IMR-90 (cell line): ENCODE data around the gene SNRNP27. TPM values are rescaled to one million over a fixed set of nuclear protein-coding genes. Genes with fewer than 3 reads are reported as not detected.

Experiments
- ATAC-seq: fragments of 200-7000 bp; cut with Tn5 transposase; 2 replicates; pipeline ENCODE4 v1.9.1; 2020; ENCODE audit warnings: low read depth, mild to moderate bottlenecking, moderate library complexity
- BruUV-seq: library from RNA; stranded (reverse); fragments of 400-500 nt; replicated peaks from 2 replicates; lab custom pipeline; 2021; lab: Mats Ljungman, UMichigan
- CTCF ChIA-PET: fragments of 300-600 bp; formaldehyde crosslinking; extraction: SDS; loops from one replicate; lab custom pipeline; 2021; ENCODE audit warnings: antibody characterized with exemption; lab: Yijun Ruan, JAX
- POLR2A ChIA-PET: fragments of 300-600 bp; sonication (Branson Sonifier 250); formaldehyde crosslinking; loops from one replicate; lab custom pipeline; 2022; ENCODE audit warnings: antibody characterized with exemption; ENCODE audit not compliant: unreplicated experiment; lab: Charles Lee
- DNase-seq: peaks from one replicate; pipeline ENCODE4 v3.0.0; 2013
- H2AFZ ChIP-seq: replicated peaks from 2 replicates; pipeline ENCODE3; 2013; ENCODE audit warnings: low read length, mild to moderate bottlenecking; ENCODE audit not compliant: poor library complexity
- H2AK5ac ChIP-seq: 2 replicates; pipeline ENCODE4 v1.6.1; 2013; ENCODE audit warnings: low read depth, low read length, inconsistent platforms
- H2AK9ac ChIP-seq: replicated peaks from 2 replicates; pipeline ENCODE3; 2013; ENCODE audit warnings: mild to moderate bottlenecking, low read depth, low read length, moderate library complexity; ENCODE audit not compliant: poor library complexity
- H2BK120ac ChIP-seq: 2 replicates; pipeline ENCODE4 v1.6.1; 2013; ENCODE audit warnings: low read depth, low read length, inconsistent platforms
- H2BK15ac ChIP-seq: 3 replicates; pipeline ENCODE4 v1.6.1; 2013; ENCODE audit warnings: low read depth, low read length, inconsistent platforms
- H2BK20ac ChIP-seq: 2 replicates; pipeline ENCODE4 v1.6.1; 2013; ENCODE audit warnings: low read depth, mild to moderate bottlenecking, inconsistent platforms, low read length, moderate library complexity
- H2BK5ac ChIP-seq: 2 replicates; pipeline ENCODE4 v1.6.1; 2013; ENCODE audit warnings: mild to moderate bottlenecking, low read depth, low read length, inconsistent platforms; ENCODE audit not compliant: poor library complexity, severe bottlenecking
- H3K14ac ChIP-seq: replicated peaks from 2 replicates; pipeline ENCODE4 v1.6.1; 2013; ENCODE audit warnings: low read depth, low read length, inconsistent platforms
- H3K18ac ChIP-seq: 2 replicates; pipeline ENCODE4 v1.6.1; 2013; ENCODE audit warnings: low read depth, low read length, control low read depth
- H3K23ac ChIP-seq: 2 replicates; pipeline ENCODE4 v1.6.1; 2013; ENCODE audit warnings: low read depth, low read length, inconsistent platforms
- H3K27ac ChIP-seq: 2 replicates; pipeline ENCODE4 v1.5.1; 2013; ENCODE audit warnings: mild to moderate bottlenecking, control low read depth, low read length; ENCODE audit not compliant: insufficient read depth
- H3K27me3 ChIP-seq: 2 replicates; pipeline ENCODE4 v1.6.1; 2013; ENCODE audit warnings: low read length; ENCODE audit not compliant: control insufficient read depth, insufficient read depth
- H3K36me3 ChIP-seq: 2 replicates; pipeline ENCODE4 v1.6.1; 2013; ENCODE audit warnings: low read length, mixed read lengths; ENCODE audit not compliant: control insufficient read depth, insufficient read depth
- H3K4ac ChIP-seq: 2 replicates; pipeline ENCODE4 v1.6.1; 2013; ENCODE audit warnings: low read depth, low read length, inconsistent platforms
- H3K4me1 ChIP-seq: 2 replicates; pipeline ENCODE4 v1.6.1; 2013; ENCODE audit warnings: low read length, mixed read lengths; ENCODE audit not compliant: control insufficient read depth, insufficient read depth
- H3K4me2 ChIP-seq: 2 replicates; pipeline ENCODE4 v1.6.1; 2013; ENCODE audit warnings: low read depth, mild to moderate bottlenecking, control low read depth, low read length, moderate library complexity
- H3K4me3 ChIP-seq: 2 replicates; pipeline ENCODE4 v1.5.1; 2013; ENCODE audit warnings: low read depth, mild to moderate bottlenecking, control low read depth, low read length, moderate library complexity; ENCODE audit not compliant: insufficient read depth
- H3K56ac ChIP-seq: 2 replicates; pipeline ENCODE4 v1.6.1; 2013; ENCODE audit warnings: low read length, inconsistent platforms; ENCODE audit not compliant: insufficient read depth; ENCODE audit errors: extremely low read depth
- H3K79me1 ChIP-seq, 2 experiments: 2 replicates each; pipeline ENCODE4 v1.6.1; 2013; ENCODE audit warnings: low read length in 2 of 2, inconsistent platforms in 1 of 2, low read depth in 1 of 2
- H3K9ac ChIP-seq: 2 replicates; pipeline ENCODE4 v1.6.1; 2013; ENCODE audit warnings: low read depth, low read length, control low read depth
- H3K9me1 ChIP-seq: 2 replicates; pipeline ENCODE4 v1.6.1; 2013; ENCODE audit warnings: low read length, inconsistent platforms; ENCODE audit not compliant: insufficient read depth
- H3K9me3 ChIP-seq: 2 replicates; pipeline ENCODE4 v1.6.1; 2013; ENCODE audit warnings: low read length; ENCODE audit not compliant: control insufficient read depth, insufficient read depth
- H4K20me1 ChIP-seq: 2 replicates; pipeline ENCODE4 v1.6.1; 2013; ENCODE audit warnings: low read length, inconsistent platforms; ENCODE audit not compliant: insufficient read depth
- H4K5ac ChIP-seq: 2 replicates; pipeline ENCODE4 v1.6.1; 2013; ENCODE audit warnings: mild to moderate bottlenecking, low read depth, low read length, control low read depth
- H4K8ac ChIP-seq, 2 experiments: 2 replicates each; pipeline ENCODE4 v1.6.1; 2013; ENCODE audit warnings: low read depth in 2 of 2, low read length in 2 of 2, control low read depth in 1 of 2, inconsistent platforms in 1 of 2
- H4K91ac ChIP-seq: 2 replicates; pipeline ENCODE4 v1.6.1; 2013; ENCODE audit warnings: low read depth, low read length, inconsistent platforms; ENCODE audit not compliant: insufficient read depth
- BHLHE40 ChIP-seq: fragments of 150-350 bp; IDR thresholded peaks from 2 replicates; pipeline ENCODE4 v1.6.1; 2016; ENCODE audit warnings: mild to moderate bottlenecking, low read depth, low read length
- CEBPB ChIP-seq: IDR thresholded peaks from 2 replicates; pipeline ENCODE4 v1.6.1; 2012; ENCODE audit warnings: low read depth, low read length, improper control_type of control experiment
- FOS ChIP-seq: fragments of 150-350 bp; IDR thresholded peaks from 2 replicates; pipeline ENCODE4 v1.6.1; 2016; ENCODE audit warnings: low read depth, low read length
- MAFK ChIP-seq: IDR thresholded peaks from 2 replicates; pipeline ENCODE4 v1.6.1; 2012; ENCODE audit warnings: low read depth, low read length, improper control_type of control experiment
- MXI1 ChIP-seq: IDR thresholded peaks from 2 replicates; pipeline ENCODE4 v1.6.1; 2012; ENCODE audit warnings: low read depth, mild to moderate bottlenecking, low read length, moderate library complexity, borderline replicate concordance
- NFE2L2 ChIP-seq: fragments of 150-350 bp; IDR thresholded peaks from 2 replicates; pipeline ENCODE4 v1.6.1; 2016; ENCODE audit warnings: low read depth, mild to moderate bottlenecking, low read length
- POLR2A ChIP-seq: IDR thresholded peaks from 2 replicates; pipeline ENCODE4 v1.6.1; 2012; ENCODE audit warnings: mild to moderate bottlenecking, low read depth, low read length
- RCOR1 ChIP-seq: IDR thresholded peaks from 2 replicates; pipeline ENCODE4 v1.6.1; 2012; ENCODE audit warnings: mild to moderate bottlenecking, low read length, improper control_type of control experiment; ENCODE audit not compliant: insufficient replicate concordance
- RFX5 ChIP-seq: IDR thresholded peaks from 2 replicates; pipeline ENCODE4 v1.8.0; 2012; ENCODE audit warnings: low read depth, mild to moderate bottlenecking, low read length, moderate library complexity
- SMC3 ChIP-seq: fragments of 150-350 bp; IDR thresholded peaks from 2 replicates; pipeline ENCODE4 v1.6.1; 2016; ENCODE audit warnings: low read depth, mild to moderate bottlenecking, antibody characterized with exemption, low read length, moderate library complexity
- dilution Hi-C: fragments of 300-500 bp; cut with HindIII; formaldehyde crosslinking; loops from one replicate; pipeline ENCODE4 v1.14.3; 2018; ENCODE audit warnings: low sequenced_read_pairs; ENCODE audit not compliant: unreplicated experiment
- in situ Hi-C: fragments of 300-500 bp; cut with MboI; formaldehyde crosslinking; loops from 3 replicates; pipeline ENCODE4 v1.14.3; 2019; ENCODE audit warnings: low sequenced_read_pairs, inconsistent platforms, mixed read lengths
- intact Hi-C: fragments of 100-400 bp; cut with micrococcal nuclease; formaldehyde crosslinking; loops from 2 replicates; pipeline ENCODE4 v1.10.0; 2022
- polyA plus RNA-seq, 3 experiments: library from polyadenylated mRNA; depleted of rRNA; stranded (reverse); fragments of >200 nt; gene quantifications; 2 replicates each; pipeline ENCODE4 v1.2.3, GENCODE V29; 2012; ENCODE audit warnings: low replicate concordance in 1 of 3
- total RNA-seq: library from RNA; depleted of rRNA; stranded (reverse); fragments of >200 nt; gene quantifications from 2 replicates; pipeline ENCODE4 v1.2.3, GENCODE V29; 2012
- TF ChIP-seq, protein P1 (sequence below): conservative IDR thresholded peaks from 2 replicates; pipeline ENCODE4 v1.5.1; 2012; ENCODE audit warnings: mild to moderate bottlenecking, low read depth, low read length, improper control_type of control experiment
- TF ChIP-seq, protein P2 (sequence below): fragments of 150-350 bp; IDR thresholded peaks from 2 replicates; pipeline ENCODE4 v1.6.1; 2017; ENCODE audit warnings: mild to moderate bottlenecking, antibody characterized with exemption, low read length, low read depth
- TF ChIP-seq, protein P3 (sequence below): fragments of 150-350 bp; IDR thresholded peaks from 2 replicates; pipeline ENCODE4 v1.6.1; 2016; ENCODE audit warnings: low read depth, mild to moderate bottlenecking, low read length, moderate library complexity, borderline replicate concordance

The SNRNP27 gene
- total and polyA plus RNA-seq, 2 of the 4 experiments (the other 2 are of a cell fraction), result 8.8 to 48.3 TPM

DNA sequence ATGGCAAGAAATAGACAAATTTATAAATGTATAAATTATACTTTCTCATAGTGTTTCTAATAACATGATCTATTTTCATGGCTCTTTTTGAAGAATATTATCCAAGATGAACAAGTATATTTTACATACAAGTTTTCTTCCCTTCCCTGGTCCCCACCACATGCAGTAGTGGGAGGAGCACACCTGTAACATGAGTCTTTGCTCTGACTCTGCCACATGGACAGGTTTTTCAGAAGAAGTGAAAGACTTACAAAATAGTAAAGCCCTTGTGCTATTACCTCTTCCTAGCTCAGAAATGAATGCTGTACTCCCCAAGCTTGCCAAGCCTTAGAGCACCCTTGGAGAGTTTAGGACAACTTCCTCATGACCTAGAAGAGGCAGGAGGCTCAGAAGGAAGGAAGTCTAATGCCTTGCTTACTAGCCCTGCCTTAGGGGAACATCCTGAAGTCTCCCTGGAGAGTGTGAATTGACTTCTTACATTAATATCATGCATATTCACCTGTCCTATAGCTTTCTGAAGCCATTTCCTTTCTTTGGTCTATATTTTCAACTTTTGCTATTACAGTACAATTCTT, 39.6 kb downstream of the SNRNP27 start:
- Histone ChIP-seq H3K4ac (peak overlapping the region; percentile 51; the same call in 1 of the 2 replicates), H3K27ac (peak overlapping the region; percentile 4; the same call in 1 of the 2 replicates), H3K9ac (no peak overlapping the region), H4K5ac (no peak overlapping the region), H2BK15ac (peak overlapping the region; percentile 39; the same call in 1 of the 3 replicates), H3K4me2 (peak overlapping the region; percentile 39; the same call in 1 of the 2 replicates), H2BK120ac (peak overlapping the region; percentile 66), H3K9me1 (peaks cover 16% of the 10 kb centered on the region), H3K4me1 (peaks cover 11% of the 10 kb centered on the region), H3K79me1 (peaks cover 14 to 21% of the 10 kb centered on the region in 2 experiments), H2AK5ac (peak overlapping the region; percentile 56; the same call in 1 of the 2 replicates), H3K9me3 (no peaks in the 10 kb centered on the region), H4K20me1 (no peaks in the 10 kb centered on the region), H3K4me3 (no peak overlapping the region), H3K27me3 (no peaks in the 10 kb centered on the region), H2BK20ac (peak overlapping the region; percentile 34), H4K8ac (no peak overlapping the region), H3K36me3 (peaks cover 21% of the 10 kb centered on the region), H3K14ac (0 out of 2 replicates have a peak overlapping the region, but pooled peaks have one; percentile 15), H3K23ac (peak overlapping the region; percentile 80; the same call in 1 of the 2 replicates), H2AFZ (no peak overlapping the region), H3K18ac (no peak overlapping the region), H2BK5ac (peak overlapping the region; percentile 36), H4K91ac (peak overlapping the region; percentile 34), H2AK9ac (no peak overlapping the region), H3K56ac (no peak overlapping the region; the same call in 1 of the 2 replicates)
- no peak for ATAC-seq
- ChIA-PET CTCF (interaction anchor here (2.0 kb wide), 1 partner anchor 138 kb away, joined by 6 read pairs; no protein-coding TSS in a partner anchor), POLR2A (interaction anchor here (0.6 kb wide), 1 partner anchor 279 kb away, joined by 3 read pairs; no protein-coding TSS in a partner anchor)
- BruUV-seq, result no TSS peak
- dilution Hi-C loops (no loop called here), intact Hi-C loops (loop anchor here (5.0 kb wide), 2 partner anchors 139 to 209 kb away; no protein-coding TSS in a partner anchor), in situ Hi-C loops (no loop called here)
- no peak for DNase-seq
- no peak for TF ChIP-seq FOS
- no peak for TF ChIP-seq MXI1
- TF ChIP-seq NFE2L2, result no peak
- TF ChIP-seq, protein P1, sequence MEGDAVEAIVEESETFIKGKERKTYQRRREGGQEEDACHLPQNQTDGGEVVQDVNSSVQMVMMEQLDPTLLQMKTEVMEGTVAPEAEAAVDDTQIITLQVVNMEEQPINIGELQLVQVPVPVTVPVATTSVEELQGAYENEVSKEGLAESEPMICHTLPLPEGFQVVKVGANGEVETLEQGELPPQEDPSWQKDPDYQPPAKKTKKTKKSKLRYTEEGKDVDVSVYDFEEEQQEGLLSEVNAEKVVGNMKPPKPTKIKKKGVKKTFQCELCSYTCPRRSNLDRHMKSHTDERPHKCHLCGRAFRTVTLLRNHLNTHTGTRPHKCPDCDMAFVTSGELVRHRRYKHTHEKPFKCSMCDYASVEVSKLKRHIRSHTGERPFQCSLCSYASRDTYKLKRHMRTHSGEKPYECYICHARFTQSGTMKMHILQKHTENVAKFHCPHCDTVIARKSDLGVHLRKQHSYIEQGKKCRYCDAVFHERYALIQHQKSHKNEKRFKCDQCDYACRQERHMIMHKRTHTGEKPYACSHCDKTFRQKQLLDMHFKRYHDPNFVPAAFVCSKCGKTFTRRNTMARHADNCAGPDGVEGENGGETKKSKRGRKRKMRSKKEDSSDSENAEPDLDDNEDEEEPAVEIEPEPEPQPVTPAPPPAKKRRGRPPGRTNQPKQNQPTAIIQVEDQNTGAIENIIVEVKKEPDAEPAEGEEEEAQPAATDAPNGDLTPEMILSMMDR, result no peak
- TF ChIP-seq POLR2A, result no peak
- TF ChIP-seq, protein P2, sequence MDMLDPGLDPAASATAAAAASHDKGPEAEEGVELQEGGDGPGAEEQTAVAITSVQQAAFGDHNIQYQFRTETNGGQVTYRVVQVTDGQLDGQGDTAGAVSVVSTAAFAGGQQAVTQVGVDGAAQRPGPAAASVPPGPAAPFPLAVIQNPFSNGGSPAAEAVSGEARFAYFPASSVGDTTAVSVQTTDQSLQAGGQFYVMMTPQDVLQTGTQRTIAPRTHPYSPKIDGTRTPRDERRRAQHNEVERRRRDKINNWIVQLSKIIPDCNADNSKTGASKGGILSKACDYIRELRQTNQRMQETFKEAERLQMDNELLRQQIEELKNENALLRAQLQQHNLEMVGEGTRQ, result no peak
- TF ChIP-seq SMC3, result no peak
- TF ChIP-seq, protein P3, sequence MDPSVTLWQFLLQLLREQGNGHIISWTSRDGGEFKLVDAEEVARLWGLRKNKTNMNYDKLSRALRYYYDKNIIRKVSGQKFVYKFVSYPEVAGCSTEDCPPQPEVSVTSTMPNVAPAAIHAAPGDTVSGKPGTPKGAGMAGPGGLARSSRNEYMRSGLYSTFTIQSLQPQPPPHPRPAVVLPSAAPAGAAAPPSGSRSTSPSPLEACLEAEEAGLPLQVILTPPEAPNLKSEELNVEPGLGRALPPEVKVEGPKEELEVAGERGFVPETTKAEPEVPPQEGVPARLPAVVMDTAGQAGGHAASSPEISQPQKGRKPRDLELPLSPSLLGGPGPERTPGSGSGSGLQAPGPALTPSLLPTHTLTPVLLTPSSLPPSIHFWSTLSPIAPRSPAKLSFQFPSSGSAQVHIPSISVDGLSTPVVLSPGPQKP, result no peak
- no peak for TF ChIP-seq RFX5
- no peak for TF ChIP-seq CEBPB
- TF ChIP-seq MAFK, result no peak
- no peak for TF ChIP-seq RCOR1
- no peak for TF ChIP-seq BHLHE40
